Aorta (tissue), 5 donors: ENCODE data around the gene CCL19. TPM values are rescaled to one million over a fixed set of nuclear protein-coding genes. Genes with fewer than 3 reads are reported as not detected.

Experiments
- ATAC-seq: fragments of 200-7000 bp; cut with Tn5 transposase; one replicate; pipeline ENCODE4 v1.9.1; 2022; ENCODE audit warnings: moderate library complexity; ENCODE audit not compliant: low FRiP score
- DNase-seq, 2 donors: peaks; one replicate each; pipeline ENCODE4 v3.0.0-alpha.2; 2020
- H3K27ac ChIP-seq, 2 donors: one replicate each; pipeline ENCODE4 v1.5.1; 2013; ENCODE audit warnings: low read length in 2 of 2, mild to moderate bottlenecking in 2 of 2, moderate library complexity in 2 of 2, control low read depth in 1 of 2, inconsistent platforms in 1 of 2, low read depth in 1 of 2
- H3K27me3 ChIP-seq, 2 donors: one replicate each; pipeline ENCODE4 v1.6.1; 2013; ENCODE audit warnings: control low read depth in 1 of 2, low read length in 1 of 2, mild to moderate bottlenecking in 1 of 2, moderate library complexity in 1 of 2; ENCODE audit not compliant: insufficient read depth in 2 of 2, control insufficient read depth in 1 of 2
- H3K36me3 ChIP-seq, 2 donors: one replicate each; pipeline ENCODE4 v1.6.1; 2013; ENCODE audit warnings: control low read depth in 1 of 2, low read length in 1 of 2, mild to moderate bottlenecking in 1 of 2; ENCODE audit not compliant: insufficient read depth in 2 of 2, control insufficient read depth in 1 of 2
- H3K4me1 ChIP-seq, 2 donors: one replicate each; pipeline ENCODE4 v1.6.1; 2013; ENCODE audit warnings: low read length in 2 of 2, control low read depth in 1 of 2, mild to moderate bottlenecking in 1 of 2, moderate library complexity in 1 of 2; ENCODE audit not compliant: insufficient read depth in 2 of 2, control insufficient read depth in 1 of 2
- H3K4me3 ChIP-seq, 2 donors: one replicate each; pipeline ENCODE4 v1.5.1; 2013; ENCODE audit warnings: low read length in 2 of 2, control low read depth in 1 of 2, mild to moderate bottlenecking in 1 of 2
- H3K9me3 ChIP-seq: one replicate; pipeline ENCODE4 v1.6.1; 2013; ENCODE audit warnings: mild to moderate bottlenecking, low read length; ENCODE audit not compliant: control insufficient read depth
- WGBS, 2 donors: extraction: QIAGEN DNeasy Blood & Tissue Kit; methylation state at CpG; one replicate each; pipeline ENCODE4 v1.1.7; 2013; 5-methylcytosine and 5-hydroxymethylcytosine counted together
- intact Hi-C, 2 donors: fragments of 100-400 bp; cut with DNase I; formaldehyde crosslinking; loops; one replicate each; pipeline versions ENCODE4 v1.14.2 to v1.15.0; 2022
- polyA plus RNA-seq, 2 donors: library from polyadenylated mRNA; stranded (reverse); fragments of 200-250 nt; gene quantifications; one replicate each; pipeline ENCODE4 v1.2.3, GENCODE V29; 2013
- total RNA-seq, 2 donors: library from RNA; stranded (reverse); fragmentation: NEBNext Ultra II Directional; extraction: Animal tissue kit (Norgen Biotek cat#: 25700); gene quantifications; one replicate each; pipeline ENCODE4 v1.2.1, GENCODE V29; 2021
- donor health status: healthy with polysubstance abuse.
- donor health status: Bipolar disorder and iron deficiency.
- donor health status: DM: no; HTN: no; CAD: no.
- donor health status: DM: no; HTN: no; CAD: no.
- donor health status: DM: yes; HTN: yes; CAD: no.

The CCL19 gene
- total and polyA plus RNA-seq, 4 donors = 1.9 to 67.5 (median 22.6) TPM

DNA sequence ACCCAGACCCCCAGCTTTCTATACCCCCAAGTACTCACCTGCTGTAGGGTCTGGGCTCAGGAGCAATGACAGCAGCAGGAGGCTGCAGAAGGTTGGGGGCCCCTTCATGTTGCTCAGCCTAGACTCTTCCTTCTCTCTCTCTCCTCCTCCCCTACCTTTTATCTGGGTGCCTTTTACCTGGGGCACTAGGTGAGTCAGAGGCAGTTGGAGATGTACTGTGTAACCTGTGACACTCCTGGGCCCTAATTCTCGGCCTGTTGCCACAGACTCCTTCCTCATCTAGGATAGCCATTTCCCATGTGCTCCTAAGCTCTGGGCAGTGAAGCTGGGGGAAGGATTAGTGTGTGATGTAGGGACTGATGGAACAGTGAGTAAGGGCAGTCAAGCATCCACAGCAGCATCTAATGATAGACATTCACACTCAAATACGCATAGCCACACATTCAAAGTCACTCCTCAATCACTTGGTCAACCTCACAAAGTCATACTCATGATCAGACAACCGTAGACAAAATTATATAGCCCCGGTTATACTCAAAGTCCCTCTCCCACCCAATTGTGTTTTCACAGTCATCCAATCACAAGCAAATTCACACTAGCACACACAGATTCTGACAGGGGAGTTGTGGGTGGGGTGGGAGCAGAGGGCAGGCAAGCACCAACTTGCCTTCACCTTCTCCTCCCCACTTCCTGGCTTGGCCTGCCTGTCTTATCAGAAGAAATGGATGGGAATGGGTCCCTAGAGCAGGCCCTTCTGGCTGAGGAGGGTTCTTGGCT is 28.4 kb downstream of the CCL19 start, which contains the start of gene CCL27:
Gene CCL27 (minus strand): TSS at position 132 of the 777 bp plus-strand sequence. CDS start 24 bp downstream, at position 108.
- no peak for DNase-seq
- ATAC-seq = no peak
- H3K4me1 ChIP-seq = no peaks in the 10 kb centered on the region
- H3K27ac ChIP-seq = peak within 1 kb of the TSS in 1 of 2 donors; percentile 16
- H3K36me3 ChIP-seq = peaks cover 0 to 3% of the 10 kb centered on the region in 2 donors
- H3K9me3 ChIP-seq = no peaks in the 10 kb centered on the region
- intact Hi-C loops = loop anchor here in 1 of 2 donors (10.0 kb wide), 2 partner anchors 332 to 412 kb away; partner anchors contain the start of genes FANCG and VCP
- 64 to 74% methylated on average over 4 of the region's 4 CpGs for WGBS, 2 donors
- no peaks in the 10 kb centered on the region for H3K27me3 ChIP-seq
- no peak within 1 kb of the TSS for H3K4me3 ChIP-seq

DNA sequence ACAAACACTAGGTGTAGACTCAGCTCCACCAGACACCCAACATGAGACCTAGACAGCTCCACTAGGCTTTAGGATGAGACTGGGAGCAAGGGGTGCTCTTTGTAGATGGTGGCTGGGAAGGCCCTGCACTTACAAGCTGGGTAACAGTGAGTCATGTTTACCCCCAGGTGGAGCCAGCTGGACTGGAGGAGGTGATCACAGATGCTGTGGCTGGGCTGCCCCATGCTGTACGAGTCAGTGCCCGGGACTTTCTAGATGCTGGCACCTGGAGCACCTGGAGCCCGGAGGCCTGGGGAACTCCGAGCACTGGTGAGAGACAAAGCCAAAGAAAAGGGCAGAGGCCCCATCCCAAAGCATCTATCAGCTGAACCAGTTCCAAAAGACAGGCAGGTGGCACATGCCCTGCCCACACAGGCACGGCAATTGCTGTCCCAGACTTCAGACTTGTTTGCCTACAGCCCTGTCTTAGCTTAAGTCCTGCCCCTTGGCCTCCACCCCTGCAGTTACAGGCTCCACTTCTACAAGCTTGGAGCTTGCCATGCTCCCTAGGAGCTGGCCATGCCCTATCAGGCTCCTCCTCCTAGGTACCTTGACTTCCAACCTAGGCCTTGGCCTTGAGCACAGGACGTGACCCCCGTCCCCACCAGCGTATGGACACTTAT is 31.4 kb downstream of the CCL19 start:
- intact Hi-C loops = loop anchor here (10.0 kb wide), 3 partner anchors 325 to 415 kb away; partner anchors contain the start of genes DNAJB5 (in 1 of the 2), FANCG (in 1 of the 2) and VCP (in 1 of the 2)

DNA sequence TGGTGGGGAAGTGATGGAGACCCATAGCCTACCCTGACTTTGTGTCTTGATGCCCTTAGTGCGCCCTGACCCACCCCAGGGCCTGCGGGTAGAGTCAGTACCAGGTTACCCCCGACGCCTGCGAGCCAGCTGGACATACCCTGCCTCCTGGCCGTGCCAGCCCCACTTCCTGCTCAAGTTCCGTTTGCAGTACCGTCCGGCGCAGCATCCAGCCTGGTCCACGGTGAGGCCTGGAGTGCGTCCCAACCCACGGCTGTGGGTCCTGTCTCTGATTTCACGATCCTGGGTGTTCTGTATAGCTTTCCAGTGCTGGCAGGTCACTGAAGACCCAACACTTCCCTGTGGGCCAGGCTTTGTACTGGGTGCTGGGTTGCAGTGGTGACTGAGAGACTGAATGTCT is 32.6 kb downstream of the CCL19 start:
- DNase-seq (no peak), ATAC-seq (no peak)
- H3K36me3 ChIP-seq = peaks cover 0 to 3% of the 10 kb centered on the region in 2 donors
- no peaks in the 10 kb centered on the region for H3K27me3 ChIP-seq
- no peak overlapping the region for H3K4me3 ChIP-seq
- peaks cover 0 to 2% of the 10 kb centered on the region in 2 donors for H3K4me1 ChIP-seq
- no peaks in the 10 kb centered on the region for H3K9me3 ChIP-seq
- WGBS, 2 donors = 78 to 81% methylated on average over 14 of the region's 14 CpGs
- intact Hi-C loops = loop anchor here in 1 of 2 donors (10.0 kb wide), 1 partner anchor 326 kb away; the partner anchor contains the start of gene DNAJB5
- no peak overlapping the region for H3K27ac ChIP-seq

More for the DNA sequence above, 31.4 kb downstream of the CCL19 start:
- ATAC-seq (no peak), DNase-seq (no peak)
- H3K27me3 ChIP-seq = no peaks in the 10 kb centered on the region
- 86 to 87% methylated on average over 8 of the region's 8 CpGs for WGBS, 2 donors
- peaks cover 0 to 3% of the 10 kb centered on the region in 2 donors for H3K36me3 ChIP-seq
- H3K4me1 ChIP-seq = peaks cover 0 to 2% of the 10 kb centered on the region in 2 donors
- H3K4me3 ChIP-seq = no peak overlapping the region
- H3K9me3 ChIP-seq = no peaks in the 10 kb centered on the region
- H3K27ac ChIP-seq = no peak overlapping the region

DNA sequence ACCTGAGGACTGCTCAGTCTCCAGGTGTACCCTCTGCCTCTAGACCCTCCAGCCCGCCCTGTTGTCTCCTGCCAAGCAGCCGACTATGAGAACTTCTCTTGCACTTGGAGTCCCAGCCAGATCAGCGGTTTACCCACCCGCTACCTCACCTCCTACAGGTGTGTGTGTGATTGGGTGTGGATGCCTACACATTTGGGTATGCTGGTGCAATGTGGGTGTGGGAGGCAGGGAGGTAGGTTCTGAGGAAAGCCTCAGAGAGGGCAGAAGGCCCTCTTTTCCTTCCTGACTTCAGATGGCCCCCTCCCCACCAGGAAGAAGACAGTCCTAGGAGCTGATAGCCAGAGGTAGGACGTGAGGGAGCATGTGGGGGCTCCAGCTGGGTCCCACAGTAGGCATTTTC is 34.1 kb downstream of the CCL19 start:
- intact Hi-C loops = loop anchor here in 1 of 2 donors (10.0 kb wide), 1 partner anchor 328 kb away; the partner anchor contains the start of gene DNAJB5
- H3K9me3 ChIP-seq = no peaks in the 10 kb centered on the region
- no peaks in the 10 kb centered on the region for H3K27me3 ChIP-seq
- H3K4me1 ChIP-seq = peaks cover 0 to 2% of the 10 kb centered on the region in 2 donors
- H3K4me3 ChIP-seq = no peak overlapping the region
- H3K36me3 ChIP-seq = peaks cover 0 to 3% of the 10 kb centered on the region in 2 donors
- 84 to 85% methylated on average over 5 of the region's 5 CpGs for WGBS, 2 donors
- no peak overlapping the region for H3K27ac ChIP-seq
- DNase-seq (no peak), ATAC-seq (no peak)

DNA sequence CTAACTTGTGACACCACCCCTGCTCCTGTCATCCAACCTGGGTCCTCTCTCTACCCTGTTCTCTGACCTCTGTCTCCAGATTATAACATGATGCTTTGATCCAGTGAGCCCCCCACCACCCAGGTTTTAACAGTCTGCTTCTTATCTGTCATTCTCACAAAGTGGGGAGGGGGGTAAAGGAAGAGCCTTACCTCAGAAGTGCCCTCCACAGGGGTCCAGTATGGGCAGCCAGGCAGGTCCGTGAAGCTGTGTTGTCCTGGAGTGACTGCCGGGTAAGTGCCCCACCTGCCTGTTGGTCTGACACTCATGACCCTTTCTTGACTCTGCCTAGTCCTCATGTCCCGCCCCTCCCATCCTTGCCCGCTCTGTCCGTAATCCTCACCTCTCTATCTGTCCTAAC is 35.7 kb downstream of the CCL19 start:
- H3K4me3 ChIP-seq = no peak overlapping the region
- peaks cover 0 to 2% of the 10 kb centered on the region in 2 donors for H3K4me1 ChIP-seq

DNA sequence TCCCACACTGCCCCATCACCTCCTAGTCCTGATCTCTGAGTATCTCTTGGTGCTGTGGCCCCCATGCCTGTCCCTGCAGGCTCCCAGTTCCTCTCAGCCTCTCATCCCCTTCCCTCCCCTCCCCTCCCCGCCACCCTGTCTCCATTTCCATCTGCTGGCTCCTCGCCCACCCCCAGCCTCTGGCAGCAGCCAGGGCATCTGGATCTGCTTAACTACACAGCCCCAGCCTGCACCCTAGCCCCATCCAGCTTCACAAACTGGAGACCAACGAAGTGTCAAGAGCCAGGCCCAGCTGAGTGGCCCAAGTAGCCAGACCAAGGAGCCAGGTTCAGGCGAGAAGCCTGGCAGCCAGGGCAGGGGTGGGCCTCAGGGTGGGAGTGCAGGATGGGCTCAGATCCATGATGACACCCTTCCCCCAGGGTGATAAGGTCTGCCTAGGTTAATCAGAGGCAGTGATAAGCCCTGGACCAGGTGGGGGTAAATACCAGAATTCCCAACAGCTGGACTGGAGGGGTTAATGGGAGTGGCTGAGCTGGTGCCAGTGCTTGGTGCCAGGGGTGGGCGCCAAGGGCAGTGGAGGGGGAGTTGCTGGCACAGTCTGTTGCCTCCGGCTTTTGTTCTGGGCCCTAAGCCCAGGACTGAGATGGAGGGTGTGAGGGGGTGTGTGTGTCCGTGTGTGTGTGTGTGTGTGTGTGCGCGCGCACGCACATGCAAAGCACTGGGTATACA is 36.6 kb downstream of the CCL19 start:
- ATAC-seq (peak; percentile 81), DNase-seq (peak; percentile 87 to 89)
- 5 to 8% methylated on average over 11 of the region's 11 CpGs for WGBS, 2 donors
- no peak overlapping the region for H3K4me3 ChIP-seq
- peak overlapping the region; percentile 53 to 70 for H3K27ac ChIP-seq
- peaks cover 0 to 2% of the 10 kb centered on the region in 2 donors for H3K4me1 ChIP-seq
- no peaks in the 10 kb centered on the region for H3K9me3 ChIP-seq
- intact Hi-C loops = loop anchor here (5.0 to 10.0 kb wide), 2 partner anchors 48 to 330 kb away; partner anchors contain the start of gene DNAJB5 (in 1 of the 2)
- no peaks in the 10 kb centered on the region for H3K36me3 ChIP-seq
- no peaks in the 10 kb centered on the region for H3K27me3 ChIP-seq

More for the DNA sequence above, 35.7 kb downstream of the CCL19 start:
- Histone ChIP-seq H3K27me3 (no peaks in the 10 kb centered on the region), H3K36me3 (no peaks in the 10 kb centered on the region), H3K27ac (peak overlapping the region in 1 of 2 donors; percentile 20), H3K9me3 (no peaks in the 10 kb centered on the region)
- 66 to 71% methylated on average over 5 of the region's 5 CpGs for WGBS, 2 donors
- ATAC-seq (no peak), DNase-seq (no peak)
- intact Hi-C loops = loop anchor here in 1 of 2 donors (10.0 kb wide), 1 partner anchor 329 kb away; the partner anchor contains the start of gene DNAJB5

DNA sequence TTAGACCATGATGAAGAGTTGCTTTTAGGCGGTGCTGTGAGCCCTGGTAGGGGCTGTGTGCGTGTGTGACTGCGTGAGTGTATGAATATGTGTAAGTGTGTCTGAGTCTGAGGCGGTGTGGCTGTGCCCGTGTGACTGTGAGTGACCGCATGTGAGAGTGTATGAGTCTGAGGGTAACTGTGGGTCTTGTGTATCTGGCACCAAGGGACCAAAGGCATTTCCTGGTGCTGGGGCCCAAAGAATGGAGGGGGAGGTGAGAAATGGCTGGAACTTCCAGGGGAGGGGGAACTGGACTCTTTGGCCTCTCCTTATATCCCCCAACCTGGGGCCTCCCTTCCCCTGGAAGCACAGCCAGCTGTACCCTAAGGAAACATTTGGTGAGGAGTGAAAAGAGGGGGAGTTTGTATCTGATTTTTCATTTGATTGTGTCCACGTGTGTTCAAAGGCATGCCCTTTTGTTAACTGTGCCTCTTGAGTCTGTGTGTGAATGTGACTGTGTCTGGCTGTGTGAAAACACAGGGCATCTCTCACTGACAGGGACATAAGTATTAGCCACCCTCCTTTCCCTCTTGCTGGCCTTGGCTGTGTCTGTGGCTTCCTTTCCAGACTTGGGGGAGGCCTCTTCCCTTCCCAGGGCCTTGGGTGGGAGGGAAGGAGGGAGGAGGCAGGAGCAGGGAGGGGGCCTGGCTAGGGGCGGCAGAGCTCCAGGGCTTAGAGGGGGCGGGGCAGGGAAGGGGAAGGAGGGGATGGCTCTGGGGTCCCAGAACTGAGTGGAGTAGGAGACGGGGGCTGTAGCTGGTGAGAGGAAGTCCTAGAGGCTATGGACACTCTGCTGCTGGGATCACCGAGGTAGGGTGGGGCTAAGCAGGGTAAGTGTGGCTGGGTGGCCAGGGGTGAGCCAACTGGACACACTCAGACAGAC is 37.7 kb downstream of the CCL19 start:
- no peaks in the 10 kb centered on the region for H3K27me3 ChIP-seq
- H3K36me3 ChIP-seq = no peaks in the 10 kb centered on the region
- H3K9me3 ChIP-seq = no peaks in the 10 kb centered on the region
- 5% methylated on average over 11 of the region's 11 CpGs for WGBS, 2 donors
- peaks cover 0 to 2% of the 10 kb centered on the region in 2 donors for H3K4me1 ChIP-seq
- intact Hi-C loops = loop anchor here (5.0 to 10.0 kb wide), 2 partner anchors 49 to 331 kb away; partner anchors contain the start of gene DNAJB5 (in 1 of the 2)
- H3K4me3 ChIP-seq = no peak overlapping the region
- DNase-seq = peak in 1 of 2 donors; percentile 68
- peak overlapping the region; percentile 53 to 70 for H3K27ac ChIP-seq
- ATAC-seq = peak; percentile 33
